IMR-90 (cell line): ENCODE data around the gene GBE1. TPM values are rescaled to one million over a fixed set of nuclear protein-coding genes. Genes with fewer than 3 reads are reported as not detected.

Experiments used
- ATAC-seq: fragments of 200-7000 bp; cut with Tn5 transposase; 2 replicates; pipeline ENCODE4 v1.9.1; 2020; ENCODE audit warnings: low read depth, mild to moderate bottlenecking, moderate library complexity
- BruUV-seq: library from RNA; stranded (reverse); fragments of 400-500 nt; replicated peaks from 2 replicates; lab custom pipeline; 2021; lab: Mats Ljungman, UMichigan
- CTCF ChIA-PET: fragments of 300-600 bp; formaldehyde crosslinking; extraction: SDS; loops from one replicate; lab custom pipeline; 2021; ENCODE audit warnings: antibody characterized with exemption; lab: Yijun Ruan, JAX
- POLR2A ChIA-PET: fragments of 300-600 bp; sonication (Branson Sonifier 250); formaldehyde crosslinking; loops from one replicate; lab custom pipeline; 2022; ENCODE audit warnings: antibody characterized with exemption; ENCODE audit not compliant: unreplicated experiment; lab: Charles Lee
- DNase-seq: peaks from one replicate; pipeline ENCODE4 v3.0.0; 2013
- H2AFZ ChIP-seq: replicated peaks from 2 replicates; pipeline ENCODE3; 2013; ENCODE audit warnings: low read length, mild to moderate bottlenecking; ENCODE audit not compliant: poor library complexity
- H2AK5ac ChIP-seq: 2 replicates; pipeline ENCODE4 v1.6.1; 2013; ENCODE audit warnings: low read depth, low read length, inconsistent platforms
- H2AK9ac ChIP-seq: replicated peaks from 2 replicates; pipeline ENCODE3; 2013; ENCODE audit warnings: mild to moderate bottlenecking, low read depth, low read length, moderate library complexity; ENCODE audit not compliant: poor library complexity
- H2BK120ac ChIP-seq: 2 replicates; pipeline ENCODE4 v1.6.1; 2013; ENCODE audit warnings: low read depth, low read length, inconsistent platforms
- H2BK15ac ChIP-seq: 3 replicates; pipeline ENCODE4 v1.6.1; 2013; ENCODE audit warnings: low read depth, low read length, inconsistent platforms
- H2BK20ac ChIP-seq: 2 replicates; pipeline ENCODE4 v1.6.1; 2013; ENCODE audit warnings: low read depth, mild to moderate bottlenecking, inconsistent platforms, low read length, moderate library complexity
- H2BK5ac ChIP-seq: 2 replicates; pipeline ENCODE4 v1.6.1; 2013; ENCODE audit warnings: mild to moderate bottlenecking, low read depth, low read length, inconsistent platforms; ENCODE audit not compliant: poor library complexity, severe bottlenecking
- H3K14ac ChIP-seq: replicated peaks from 2 replicates; pipeline ENCODE4 v1.6.1; 2013; ENCODE audit warnings: low read depth, low read length, inconsistent platforms
- H3K18ac ChIP-seq: 2 replicates; pipeline ENCODE4 v1.6.1; 2013; ENCODE audit warnings: low read depth, low read length, control low read depth
- H3K23ac ChIP-seq: 2 replicates; pipeline ENCODE4 v1.6.1; 2013; ENCODE audit warnings: low read depth, low read length, inconsistent platforms
- H3K27ac ChIP-seq: 2 replicates; pipeline ENCODE4 v1.5.1; 2013; ENCODE audit warnings: mild to moderate bottlenecking, control low read depth, low read length; ENCODE audit not compliant: insufficient read depth
- H3K27me3 ChIP-seq: 2 replicates; pipeline ENCODE4 v1.6.1; 2013; ENCODE audit warnings: low read length; ENCODE audit not compliant: control insufficient read depth, insufficient read depth
- H3K36me3 ChIP-seq: 2 replicates; pipeline ENCODE4 v1.6.1; 2013; ENCODE audit warnings: low read length, mixed read lengths; ENCODE audit not compliant: control insufficient read depth, insufficient read depth
- H3K4ac ChIP-seq: 2 replicates; pipeline ENCODE4 v1.6.1; 2013; ENCODE audit warnings: low read depth, low read length, inconsistent platforms
- H3K4me1 ChIP-seq: 2 replicates; pipeline ENCODE4 v1.6.1; 2013; ENCODE audit warnings: low read length, mixed read lengths; ENCODE audit not compliant: control insufficient read depth, insufficient read depth
- H3K4me2 ChIP-seq: 2 replicates; pipeline ENCODE4 v1.6.1; 2013; ENCODE audit warnings: low read depth, mild to moderate bottlenecking, control low read depth, low read length, moderate library complexity
- H3K4me3 ChIP-seq: 2 replicates; pipeline ENCODE4 v1.5.1; 2013; ENCODE audit warnings: low read depth, mild to moderate bottlenecking, control low read depth, low read length, moderate library complexity; ENCODE audit not compliant: insufficient read depth
- H3K56ac ChIP-seq: 2 replicates; pipeline ENCODE4 v1.6.1; 2013; ENCODE audit warnings: low read length, inconsistent platforms; ENCODE audit not compliant: insufficient read depth; ENCODE audit errors: extremely low read depth
- H3K79me1 ChIP-seq, 2 experiments: 2 replicates each; pipeline ENCODE4 v1.6.1; 2013; ENCODE audit warnings: low read length in 2 of 2, inconsistent platforms in 1 of 2, low read depth in 1 of 2
- H3K9ac ChIP-seq: 2 replicates; pipeline ENCODE4 v1.6.1; 2013; ENCODE audit warnings: low read depth, low read length, control low read depth
- H3K9me1 ChIP-seq: 2 replicates; pipeline ENCODE4 v1.6.1; 2013; ENCODE audit warnings: low read length, inconsistent platforms; ENCODE audit not compliant: insufficient read depth
- H3K9me3 ChIP-seq: 2 replicates; pipeline ENCODE4 v1.6.1; 2013; ENCODE audit warnings: low read length; ENCODE audit not compliant: control insufficient read depth, insufficient read depth
- H4K20me1 ChIP-seq: 2 replicates; pipeline ENCODE4 v1.6.1; 2013; ENCODE audit warnings: low read length, inconsistent platforms; ENCODE audit not compliant: insufficient read depth
- H4K5ac ChIP-seq: 2 replicates; pipeline ENCODE4 v1.6.1; 2013; ENCODE audit warnings: mild to moderate bottlenecking, low read depth, low read length, control low read depth
- H4K8ac ChIP-seq, 2 experiments: 2 replicates each; pipeline ENCODE4 v1.6.1; 2013; ENCODE audit warnings: low read depth in 2 of 2, low read length in 2 of 2, control low read depth in 1 of 2, inconsistent platforms in 1 of 2
- H4K91ac ChIP-seq: 2 replicates; pipeline ENCODE4 v1.6.1; 2013; ENCODE audit warnings: low read depth, low read length, inconsistent platforms; ENCODE audit not compliant: insufficient read depth
- FOS ChIP-seq: fragments of 150-350 bp; IDR thresholded peaks from 2 replicates; pipeline ENCODE4 v1.6.1; 2016; ENCODE audit warnings: low read depth, low read length
- MAFK ChIP-seq: IDR thresholded peaks from 2 replicates; pipeline ENCODE4 v1.6.1; 2012; ENCODE audit warnings: low read depth, low read length, improper control_type of control experiment
- MAZ ChIP-seq: IDR thresholded peaks from 2 replicates; pipeline ENCODE4 v1.6.1; 2012; ENCODE audit warnings: low read depth, mild to moderate bottlenecking, low read length, improper control_type of control experiment, moderate library complexity, borderline replicate concordance
- dilution Hi-C: fragments of 300-500 bp; cut with HindIII; formaldehyde crosslinking; loops from one replicate; pipeline ENCODE4 v1.14.3; 2018; ENCODE audit warnings: low sequenced_read_pairs; ENCODE audit not compliant: unreplicated experiment
- in situ Hi-C: fragments of 300-500 bp; cut with MboI; formaldehyde crosslinking; loops from 3 replicates; pipeline ENCODE4 v1.14.3; 2019; ENCODE audit warnings: low sequenced_read_pairs, inconsistent platforms, mixed read lengths
- intact Hi-C: fragments of 100-400 bp; cut with micrococcal nuclease; formaldehyde crosslinking; loops from 2 replicates; pipeline ENCODE4 v1.10.0; 2022
- polyA plus RNA-seq, 3 experiments: library from polyadenylated mRNA; depleted of rRNA; stranded (reverse); fragments of >200 nt; gene quantifications; 2 replicates each; pipeline ENCODE4 v1.2.3, GENCODE V29; 2012; ENCODE audit warnings: low replicate concordance in 1 of 3
- total RNA-seq: library from RNA; depleted of rRNA; stranded (reverse); fragments of >200 nt; gene quantifications from 2 replicates; pipeline ENCODE4 v1.2.3, GENCODE V29; 2012

Gene GBE1
- total and polyA plus RNA-seq, 2 of the 4 experiments (the other 2 are of a cell fraction): 36.7 to 90.3 TPM

DNA sequence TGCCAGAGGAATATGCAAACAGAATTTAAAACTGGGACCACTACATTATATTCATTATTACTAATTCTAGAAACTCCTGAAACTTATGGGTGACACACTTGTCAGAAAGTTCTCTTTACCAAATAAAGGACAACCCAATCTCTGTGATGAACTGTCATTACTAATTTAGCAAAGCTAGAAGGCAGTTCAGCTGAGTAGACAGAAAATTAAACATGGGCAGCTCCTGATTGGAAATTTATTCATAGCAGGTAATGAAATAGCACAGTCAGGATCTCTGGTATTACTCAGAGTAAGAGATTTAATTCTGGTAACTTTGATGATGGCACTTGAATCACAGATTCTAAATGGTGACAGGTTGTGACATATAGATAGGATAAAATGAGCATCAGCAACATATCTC lies 123.0 kb downstream of the GBE1 start:
- H2AK5ac ChIP-seq: no peak overlapping the region
- H3K79me1 ChIP-seq: peaks cover 4 to 7% of the 10 kb centered on the region in 2 experiments
- H3K9ac ChIP-seq: no peak overlapping the region
- H3K4me1 ChIP-seq: no peaks in the 10 kb centered on the region
- ChIA-PET POLR2A (no interaction called here), CTCF (no interaction called here)
- H4K20me1 ChIP-seq: no peaks in the 10 kb centered on the region
- in situ Hi-C loops (no loop called here), dilution Hi-C loops (no loop called here), intact Hi-C loops (no loop called here)
- no peak overlapping the region for H3K23ac ChIP-seq
- no peaks in the 10 kb centered on the region for H3K9me1 ChIP-seq
- H3K4me3 ChIP-seq: no peak overlapping the region
- no peak overlapping the region for H2BK5ac ChIP-seq
- no peak overlapping the region for H2AK9ac ChIP-seq
- no peak overlapping the region for H2AFZ ChIP-seq
- no peak overlapping the region for H4K91ac ChIP-seq
- TF ChIP-seq FOS (no peak), MAFK (peak; percentile 71), MAZ (no peak)
- ATAC-seq (no peak), DNase-seq (no peak)
- H3K4ac ChIP-seq: no peak overlapping the region
- no peak overlapping the region for H2BK20ac ChIP-seq
- H2BK15ac ChIP-seq: no peak overlapping the region
- no TSS peak for BruUV-seq
- no peaks in the 10 kb centered on the region for H3K27me3 ChIP-seq
- no peak overlapping the region for H3K56ac ChIP-seq
- no peak overlapping the region for H3K18ac ChIP-seq
- H3K36me3 ChIP-seq: peaks cover 5% of the 10 kb centered on the region
- H4K5ac ChIP-seq: no peak overlapping the region
- no peaks in the 10 kb centered on the region for H3K9me3 ChIP-seq
- H3K14ac ChIP-seq: no peak overlapping the region
- H3K4me2 ChIP-seq: no peak overlapping the region
- no peak overlapping the region for H3K27ac ChIP-seq
- no peak overlapping the region for H2BK120ac ChIP-seq
- no peak overlapping the region for H4K8ac ChIP-seq
